ENCODE measurements around the gene DPF3. TPM values are rescaled to one million over a fixed set of nuclear protein-coding genes. Genes with fewer than 3 reads are reported as not detected.

Gene DPF3
- polyA plus RNA-seq, 2 of the 4 experiments (the other 2 are of a cell fraction) = 0.05 to 0.09 TPM

GRCh38 chr14:72576258-72576657, 317.6 kb downstream of the DPF3 start:
- Histone ChIP-seq H3K4me1 (no peaks in the 10 kb centered on the region), H3K27ac (no peak overlapping the region), H3K4me2 (no peak overlapping the region), H3K4me3 (no peak overlapping the region), H3K9me3 (no peaks in the 10 kb centered on the region)
- TF ChIP-seq CHD2 (IDR thresholded peaks at IDR 0.05; ENCODE audit: low read length, partially characterized antibody) (no peak), HDAC2 (IDR thresholded peaks at IDR 0.05) (no peak), BCL3 (IDR thresholded peaks at IDR 0.05) (no peak), RFX5 (IDR thresholded peaks at IDR 0.05) (no peak), HOXB13 (CRISPR knock-in tag; IDR thresholded peaks at IDR 0.05; ENCODE audit: low read depth) (no peak), KDM1A (IDR thresholded peaks at IDR 0.05; ENCODE audit: low read depth) (no peak), BHLHE40 (IDR thresholded peaks at IDR 0.05; ENCODE audit: low read depth, low read length) (no peak), KDM5A (IDR thresholded peaks at IDR 0.05) (no peak)
- ATAC-seq (no peak), FAIRE-seq (no peak), DNase-seq (ENCODE audit: low read depth in 1 of 2, low spot score in 1 of 2) (no peak)
- 4% methylated on average over 1 of the region's 1 CpG for WGBS (ENCODE audit: missing lambda C conversion rate)
- CTCF ChIA-PET = interaction anchor here (1.1 kb wide), 1 partner anchor 34 kb away, joined by 3 read pairs; no protein-coding TSS in a partner anchor
- POLR2A ChIA-PET = interaction anchor here (0.6 kb wide), 1 partner anchor 39 kb away, joined by 3 read pairs; no protein-coding TSS in a partner anchor

GRCh38 chr14:72574715-72575114, 319.2 kb downstream of the DPF3 start:
- H3K27ac ChIP-seq = no peak overlapping the region
- POLR2A ChIA-PET = no interaction called here
- WGBS (ENCODE audit: missing lambda C conversion rate) = 80% methylated on average over 1 of the region's 1 CpG
- H3K9me3 ChIP-seq = no peaks in the 10 kb centered on the region
- no peak overlapping the region for H3K4me2 ChIP-seq
- no peak overlapping the region for H3K4me3 ChIP-seq
- H3K4me1 ChIP-seq = no peaks in the 10 kb centered on the region
- CTCF ChIA-PET = interaction anchor here (1.1 kb wide), 1 partner anchor 65 kb away, joined by 4 read pairs; no protein-coding TSS in a partner anchor
- no peak for FAIRE-seq
- ATAC-seq = no peak
- no peak for TF ChIP-seq HMGXB4 (CRISPR knock-in tag; IDR thresholded peaks at IDR 0.05; ENCODE audit: borderline replicate concordance)
- no peak for TF ChIP-seq FOXS1 (CRISPR knock-in tag; IDR thresholded peaks at IDR 0.05)
- TF ChIP-seq SREBF2 (IDR thresholded peaks at IDR 0.05) = no peak
- no peak for TF ChIP-seq JUNB (IDR thresholded peaks at IDR 0.05)
- TF ChIP-seq HDAC2 (IDR thresholded peaks at IDR 0.05) = no peak
- no peak for TF ChIP-seq CBX2 (IDR thresholded peaks at IDR 0.05; ENCODE audit: borderline replicate concordance, low read depth)
- TF ChIP-seq ZFP36 (IDR thresholded peaks at IDR 0.05; ENCODE audit: borderline replicate concordance, partially characterized antibody) = no peak
- TF ChIP-seq USF2 (IDR thresholded peaks at IDR 0.05) = no peak
- no peak for TF ChIP-seq FOSL2 (IDR thresholded peaks at IDR 0.05)
- TF ChIP-seq FOSL2 (CRISPR knock-in tag; IDR thresholded peaks at IDR 0.05) = no peak
- no peak for TF ChIP-seq POLR2A (IDR thresholded peaks at IDR 0.05; ENCODE audit: low read length)
- TF ChIP-seq EHMT2 (IDR thresholded peaks at IDR 0.05; ENCODE audit: low read depth) = no peak
- TF ChIP-seq RCOR1 (IDR thresholded peaks at IDR 0.05; ENCODE audit: low read depth, low read length) = no peak
- TF ChIP-seq HOXB13 (CRISPR knock-in tag; IDR thresholded peaks at IDR 0.05; ENCODE audit: low read depth) = no peak
- no peak for TF ChIP-seq BHLHE40 (IDR thresholded peaks at IDR 0.05; ENCODE audit: low read depth, low read length)
- no peak for TF ChIP-seq SMC3 (IDR thresholded peaks at IDR 0.05)
- no peak for TF ChIP-seq ZC3H11A (IDR thresholded peaks at IDR 0.05)
- no peak for TF ChIP-seq GATA3 (IDR thresholded peaks at IDR 0.05; ENCODE audit: borderline replicate concordance)
- no peak for TF ChIP-seq HOXA7 (CRISPR knock-in tag; IDR thresholded peaks at IDR 0.05)
- no peak for DNase-seq (ENCODE audit: low read depth in 1 of 2, low spot score in 1 of 2)

Data from A549 (cell line).